ENCODE results near the gene GLIS2. TPM values are rescaled to one million over a fixed set of nuclear protein-coding genes. Genes with fewer than 3 reads are reported as not detected.
A peak's percentile ranks its signal among the peaks of the same experiment; 100 is the strongest.

Gene GLIS2
- total RNA-seq, 1 donor from 2014 or later: 0.53 TPM

- H3K4me3 ChIP-seq (ENCODE audit: low read depth, low read length): no peak overlapping the region
- no peak for TF ChIP-seq CTCF (IDR thresholded peaks at IDR 0.05; ENCODE audit: insufficient read depth, low read length, severe bottlenecking)
- no peaks in the 10 kb centered on the region for H3K27me3 ChIP-seq (ENCODE audit: control insufficient read depth, insufficient read depth, low read length)
- FAIRE-seq: no peak
- H3K36me3 ChIP-seq (ENCODE audit: control insufficient read depth, insufficient read depth, low read length): peaks cover 7% of the 10 kb centered on the region
- no peak for DNase-seq (ENCODE audit: low read depth)
These were observed 32.1 kb downstream of the GLIS2 start for GRCh38 chr16:4347765-4348509.

- no peak for FAIRE-seq
- no peak for DNase-seq (ENCODE audit: low read depth)
- Histone ChIP-seq H3K4me3 (ENCODE audit: low read depth, low read length) (no peak overlapping the region), H3K27me3 (ENCODE audit: control insufficient read depth, insufficient read depth, low read length) (no peaks in the 10 kb centered on the region), H3K36me3 (ENCODE audit: control insufficient read depth, insufficient read depth, low read length) (peaks cover 2% of the 10 kb centered on the region)
- TF ChIP-seq CTCF (IDR thresholded peaks at IDR 0.05; ENCODE audit: insufficient read depth, low read length, severe bottlenecking): no peak
These were observed 33.5 kb downstream of the GLIS2 start for GRCh38 chr16:4349332-4349731.

GRCh38 chr16:4350365-4350786 lies 34.5 kb downstream of the GLIS2 start:
- peak overlapping the region; percentile 65 for H3K4me3 ChIP-seq (ENCODE audit: low read depth, low read length)
- H3K27me3 ChIP-seq (ENCODE audit: control insufficient read depth, insufficient read depth, low read length): no peaks in the 10 kb centered on the region
- H3K36me3 ChIP-seq (ENCODE audit: control insufficient read depth, insufficient read depth, low read length): peaks cover 4% of the 10 kb centered on the region
- no peak for FAIRE-seq
- no peak for TF ChIP-seq CTCF (IDR thresholded peaks at IDR 0.05; ENCODE audit: insufficient read depth, low read length, severe bottlenecking)
- no peak for DNase-seq (ENCODE audit: low read depth)

- H3K27me3 ChIP-seq (ENCODE audit: control insufficient read depth, insufficient read depth, low read length): no peaks in the 10 kb centered on the region
- TF ChIP-seq CTCF (IDR thresholded peaks at IDR 0.05; ENCODE audit: insufficient read depth, low read length, severe bottlenecking): peak; percentile 2
- DNase-seq (ENCODE audit: low read depth) (peak; percentile 81), FAIRE-seq (no peak)
- H3K36me3 ChIP-seq (ENCODE audit: control insufficient read depth, insufficient read depth, low read length): peaks cover 4% of the 10 kb centered on the region
- H3K4me3 ChIP-seq (ENCODE audit: low read depth, low read length): peak within 1 kb of the TSS; percentile 65
These were observed 35.2 kb downstream of the GLIS2 start, which contains the start of gene PAM16 for GRCh38 chr16:4350787-4351659. PAM16 (minus strand) TSS chr16:4351321; CDS start chr16:4351234, 87 bp downstream.

GRCh38 chr16:4351880-4352279 lies 36.0 kb downstream of the GLIS2 start:
- Histone ChIP-seq H3K4me3 (ENCODE audit: low read depth, low read length) (no peak overlapping the region), H3K27me3 (ENCODE audit: control insufficient read depth, insufficient read depth, low read length) (no peaks in the 10 kb centered on the region), H3K36me3 (ENCODE audit: control insufficient read depth, insufficient read depth, low read length) (peaks cover 4% of the 10 kb centered on the region)
- no peak for TF ChIP-seq CTCF (IDR thresholded peaks at IDR 0.05; ENCODE audit: insufficient read depth, low read length, severe bottlenecking)
- FAIRE-seq (no peak), DNase-seq (ENCODE audit: low read depth) (peak; percentile 32)
